IMR-90 (cell line): ENCODE measurements around the gene CAMTA2. TPM values are rescaled to one million over a fixed set of nuclear protein-coding genes. Genes with fewer than 3 reads are reported as not detected.

Experiments used
- ATAC-seq: fragments of 200-7000 bp; cut with Tn5 transposase; 2 replicates; pipeline ENCODE4 v1.9.1; 2020; ENCODE audit warnings: low read depth, mild to moderate bottlenecking, moderate library complexity
- BruUV-seq: library from RNA; stranded (reverse); fragments of 400-500 nt; replicated peaks from 2 replicates; lab custom pipeline; 2021; lab: Mats Ljungman, UMichigan
- CTCF ChIA-PET: fragments of 300-600 bp; formaldehyde crosslinking; extraction: SDS; loops from one replicate; lab custom pipeline; 2021; ENCODE audit warnings: antibody characterized with exemption; lab: Yijun Ruan, JAX
- POLR2A ChIA-PET: fragments of 300-600 bp; sonication (Branson Sonifier 250); formaldehyde crosslinking; loops from one replicate; lab custom pipeline; 2022; ENCODE audit warnings: antibody characterized with exemption; ENCODE audit not compliant: unreplicated experiment; lab: Charles Lee
- DNase-seq: peaks from one replicate; pipeline ENCODE4 v3.0.0; 2013
- H2AFZ ChIP-seq: replicated peaks from 2 replicates; pipeline ENCODE3; 2013; ENCODE audit warnings: low read length, mild to moderate bottlenecking; ENCODE audit not compliant: poor library complexity
- H2AK5ac ChIP-seq: 2 replicates; pipeline ENCODE4 v1.6.1; 2013; ENCODE audit warnings: low read depth, low read length, inconsistent platforms
- H2AK9ac ChIP-seq: replicated peaks from 2 replicates; pipeline ENCODE3; 2013; ENCODE audit warnings: mild to moderate bottlenecking, low read depth, low read length, moderate library complexity; ENCODE audit not compliant: poor library complexity
- H2BK120ac ChIP-seq: 2 replicates; pipeline ENCODE4 v1.6.1; 2013; ENCODE audit warnings: low read depth, low read length, inconsistent platforms
- H2BK15ac ChIP-seq: 3 replicates; pipeline ENCODE4 v1.6.1; 2013; ENCODE audit warnings: low read depth, low read length, inconsistent platforms
- H2BK20ac ChIP-seq: 2 replicates; pipeline ENCODE4 v1.6.1; 2013; ENCODE audit warnings: low read depth, mild to moderate bottlenecking, inconsistent platforms, low read length, moderate library complexity
- H2BK5ac ChIP-seq: 2 replicates; pipeline ENCODE4 v1.6.1; 2013; ENCODE audit warnings: mild to moderate bottlenecking, low read depth, low read length, inconsistent platforms; ENCODE audit not compliant: poor library complexity, severe bottlenecking
- H3K14ac ChIP-seq: replicated peaks from 2 replicates; pipeline ENCODE4 v1.6.1; 2013; ENCODE audit warnings: low read depth, low read length, inconsistent platforms
- H3K18ac ChIP-seq: 2 replicates; pipeline ENCODE4 v1.6.1; 2013; ENCODE audit warnings: low read depth, low read length, control low read depth
- H3K23ac ChIP-seq: 2 replicates; pipeline ENCODE4 v1.6.1; 2013; ENCODE audit warnings: low read depth, low read length, inconsistent platforms
- H3K27ac ChIP-seq: 2 replicates; pipeline ENCODE4 v1.5.1; 2013; ENCODE audit warnings: mild to moderate bottlenecking, control low read depth, low read length; ENCODE audit not compliant: insufficient read depth
- H3K27me3 ChIP-seq: 2 replicates; pipeline ENCODE4 v1.6.1; 2013; ENCODE audit warnings: low read length; ENCODE audit not compliant: control insufficient read depth, insufficient read depth
- H3K36me3 ChIP-seq: 2 replicates; pipeline ENCODE4 v1.6.1; 2013; ENCODE audit warnings: low read length, mixed read lengths; ENCODE audit not compliant: control insufficient read depth, insufficient read depth
- H3K4ac ChIP-seq: 2 replicates; pipeline ENCODE4 v1.6.1; 2013; ENCODE audit warnings: low read depth, low read length, inconsistent platforms
- H3K4me1 ChIP-seq: 2 replicates; pipeline ENCODE4 v1.6.1; 2013; ENCODE audit warnings: low read length, mixed read lengths; ENCODE audit not compliant: control insufficient read depth, insufficient read depth
- H3K4me2 ChIP-seq: 2 replicates; pipeline ENCODE4 v1.6.1; 2013; ENCODE audit warnings: low read depth, mild to moderate bottlenecking, control low read depth, low read length, moderate library complexity
- H3K4me3 ChIP-seq: 2 replicates; pipeline ENCODE4 v1.5.1; 2013; ENCODE audit warnings: low read depth, mild to moderate bottlenecking, control low read depth, low read length, moderate library complexity; ENCODE audit not compliant: insufficient read depth
- H3K56ac ChIP-seq: 2 replicates; pipeline ENCODE4 v1.6.1; 2013; ENCODE audit warnings: low read length, inconsistent platforms; ENCODE audit not compliant: insufficient read depth; ENCODE audit errors: extremely low read depth
- H3K79me1 ChIP-seq, 2 experiments: 2 replicates each; pipeline ENCODE4 v1.6.1; 2013; ENCODE audit warnings: low read length in 2 of 2, inconsistent platforms in 1 of 2, low read depth in 1 of 2
- H3K9ac ChIP-seq: 2 replicates; pipeline ENCODE4 v1.6.1; 2013; ENCODE audit warnings: low read depth, low read length, control low read depth
- H3K9me1 ChIP-seq: 2 replicates; pipeline ENCODE4 v1.6.1; 2013; ENCODE audit warnings: low read length, inconsistent platforms; ENCODE audit not compliant: insufficient read depth
- H3K9me3 ChIP-seq: 2 replicates; pipeline ENCODE4 v1.6.1; 2013; ENCODE audit warnings: low read length; ENCODE audit not compliant: control insufficient read depth, insufficient read depth
- H4K20me1 ChIP-seq: 2 replicates; pipeline ENCODE4 v1.6.1; 2013; ENCODE audit warnings: low read length, inconsistent platforms; ENCODE audit not compliant: insufficient read depth
- H4K5ac ChIP-seq: 2 replicates; pipeline ENCODE4 v1.6.1; 2013; ENCODE audit warnings: mild to moderate bottlenecking, low read depth, low read length, control low read depth
- H4K8ac ChIP-seq, 2 experiments: 2 replicates each; pipeline ENCODE4 v1.6.1; 2013; ENCODE audit warnings: low read depth in 2 of 2, low read length in 2 of 2, control low read depth in 1 of 2, inconsistent platforms in 1 of 2
- H4K91ac ChIP-seq: 2 replicates; pipeline ENCODE4 v1.6.1; 2013; ENCODE audit warnings: low read depth, low read length, inconsistent platforms; ENCODE audit not compliant: insufficient read depth
- BHLHE40 ChIP-seq: fragments of 150-350 bp; IDR thresholded peaks from 2 replicates; pipeline ENCODE4 v1.6.1; 2016; ENCODE audit warnings: mild to moderate bottlenecking, low read depth, low read length
- CEBPB ChIP-seq: IDR thresholded peaks from 2 replicates; pipeline ENCODE4 v1.6.1; 2012; ENCODE audit warnings: low read depth, low read length, improper control_type of control experiment
- CHD1 ChIP-seq: IDR thresholded peaks from 2 replicates; pipeline ENCODE4 v1.6.1; 2012; ENCODE audit warnings: low read depth, low read length, improper control_type of control experiment
- CTCF ChIP-seq: conservative IDR thresholded peaks from 2 replicates; pipeline ENCODE4 v1.5.1; 2012; ENCODE audit warnings: mild to moderate bottlenecking, low read depth, low read length, improper control_type of control experiment
- ELK1 ChIP-seq: fragments of 150-350 bp; IDR thresholded peaks from 2 replicates; pipeline ENCODE4 v1.6.1; 2016; ENCODE audit warnings: low read depth, mild to moderate bottlenecking, low read length, moderate library complexity, borderline replicate concordance
- FOS ChIP-seq: fragments of 150-350 bp; IDR thresholded peaks from 2 replicates; pipeline ENCODE4 v1.6.1; 2016; ENCODE audit warnings: low read depth, low read length
- MAFK ChIP-seq: IDR thresholded peaks from 2 replicates; pipeline ENCODE4 v1.6.1; 2012; ENCODE audit warnings: low read depth, low read length, improper control_type of control experiment
- MAZ ChIP-seq: IDR thresholded peaks from 2 replicates; pipeline ENCODE4 v1.6.1; 2012; ENCODE audit warnings: low read depth, mild to moderate bottlenecking, low read length, improper control_type of control experiment, moderate library complexity, borderline replicate concordance
- MXI1 ChIP-seq: IDR thresholded peaks from 2 replicates; pipeline ENCODE4 v1.6.1; 2012; ENCODE audit warnings: low read depth, mild to moderate bottlenecking, low read length, moderate library complexity, borderline replicate concordance
- NFE2L2 ChIP-seq: fragments of 150-350 bp; IDR thresholded peaks from 2 replicates; pipeline ENCODE4 v1.6.1; 2016; ENCODE audit warnings: low read depth, mild to moderate bottlenecking, low read length
- POLR2A ChIP-seq: IDR thresholded peaks from 2 replicates; pipeline ENCODE4 v1.6.1; 2012; ENCODE audit warnings: mild to moderate bottlenecking, low read depth, low read length
- RAD21 ChIP-seq: IDR thresholded peaks from 2 replicates; pipeline ENCODE4 v1.6.1; 2012; ENCODE audit warnings: low read length, improper control_type of control experiment
- RCOR1 ChIP-seq: IDR thresholded peaks from 2 replicates; pipeline ENCODE4 v1.6.1; 2012; ENCODE audit warnings: mild to moderate bottlenecking, low read length, improper control_type of control experiment; ENCODE audit not compliant: insufficient replicate concordance
- RFX5 ChIP-seq: IDR thresholded peaks from 2 replicates; pipeline ENCODE4 v1.8.0; 2012; ENCODE audit warnings: low read depth, mild to moderate bottlenecking, low read length, moderate library complexity
- SMC3 ChIP-seq: fragments of 150-350 bp; IDR thresholded peaks from 2 replicates; pipeline ENCODE4 v1.6.1; 2016; ENCODE audit warnings: low read depth, mild to moderate bottlenecking, antibody characterized with exemption, low read length, moderate library complexity
- WGBS, 2 experiments: methylation state at CpG; one replicate each; pipeline versions ENCODE4 v1.1.5 to v1.1.7; 2013; ENCODE audit warnings: missing lambda C conversion rate in 2 of 2; ENCODE audit not compliant: insufficient read length in 1 of 2; ENCODE audit errors: extremely low coverage in 2 of 2; 5-methylcytosine and 5-hydroxymethylcytosine counted together
- dilution Hi-C: fragments of 300-500 bp; cut with HindIII; formaldehyde crosslinking; loops from one replicate; pipeline ENCODE4 v1.14.3; 2018; ENCODE audit warnings: low sequenced_read_pairs; ENCODE audit not compliant: unreplicated experiment
- in situ Hi-C: fragments of 300-500 bp; cut with MboI; formaldehyde crosslinking; loops from 3 replicates; pipeline ENCODE4 v1.14.3; 2019; ENCODE audit warnings: low sequenced_read_pairs, inconsistent platforms, mixed read lengths
- intact Hi-C: fragments of 100-400 bp; cut with micrococcal nuclease; formaldehyde crosslinking; loops from 2 replicates; pipeline ENCODE4 v1.10.0; 2022
- polyA plus RNA-seq, 3 experiments: library from polyadenylated mRNA; depleted of rRNA; stranded (reverse); fragments of >200 nt; gene quantifications; 2 replicates each; pipeline ENCODE4 v1.2.3, GENCODE V29; 2012; ENCODE audit warnings: low replicate concordance in 1 of 3
- total RNA-seq: library from RNA; depleted of rRNA; stranded (reverse); fragments of >200 nt; gene quantifications from 2 replicates; pipeline ENCODE4 v1.2.3, GENCODE V29; 2012
- TF ChIP-seq, protein P1 (sequence below): fragments of 150-350 bp; IDR thresholded peaks from 2 replicates; pipeline ENCODE4 v1.6.1; 2017; ENCODE audit warnings: mild to moderate bottlenecking, antibody characterized with exemption, low read length, low read depth

The CAMTA2 gene
- total and polyA plus RNA-seq, 2 of the 4 experiments (the other 2 are of a cell fraction) = 1.4 to 54.7 TPM

DNA sequence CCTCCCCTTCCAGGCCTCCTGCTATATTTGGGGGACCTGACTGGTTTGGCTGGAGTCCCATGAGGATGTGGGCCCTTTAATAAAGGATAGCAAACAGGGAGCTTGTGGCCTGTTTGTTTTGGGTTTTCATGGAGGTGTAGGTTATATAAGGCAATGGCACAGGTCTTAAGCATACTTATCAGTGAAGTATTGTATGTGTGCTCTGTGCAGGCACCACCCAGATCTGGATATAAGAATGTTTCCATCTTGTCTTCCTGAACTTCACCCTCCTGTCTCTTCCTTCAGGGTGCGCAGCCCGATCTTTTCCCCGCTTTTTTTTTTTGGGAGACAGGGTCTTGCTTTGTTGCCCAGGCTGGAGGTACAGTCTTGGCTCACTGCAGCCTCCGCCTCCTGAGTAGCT lies 37.1 kb upstream of the CAMTA2 start:
- H3K23ac ChIP-seq = no peak overlapping the region
- peaks cover 4% of the 10 kb centered on the region for H3K9me1 ChIP-seq
- H3K27me3 ChIP-seq = no peaks in the 10 kb centered on the region
- no TSS peak for BruUV-seq
- H3K4ac ChIP-seq = no peak overlapping the region
- H4K20me1 ChIP-seq = peaks cover 9% of the 10 kb centered on the region; the same call in 1 of the 2 replicates
- H4K91ac ChIP-seq = no peak overlapping the region
- no peak overlapping the region for H4K8ac ChIP-seq
- no peak overlapping the region for H2BK5ac ChIP-seq
- in situ Hi-C loops = no loop called here
- no peak overlapping the region for H3K56ac ChIP-seq
- no peak overlapping the region for H2BK120ac ChIP-seq
- peaks cover 40% of the 10 kb centered on the region for H3K36me3 ChIP-seq
- no peak overlapping the region for H3K27ac ChIP-seq
- H2AK9ac ChIP-seq = no peak overlapping the region
- no peak overlapping the region for H3K4me3 ChIP-seq
- POLR2A ChIA-PET = no interaction called here
- no peak overlapping the region for H3K14ac ChIP-seq
- no CpG with 5 or more reads among the region's 4 CpGs for WGBS, 2 experiments
- H3K79me1 ChIP-seq = no peaks in the 10 kb centered on the region
- H2BK15ac ChIP-seq = no peak overlapping the region
- CTCF ChIA-PET = no interaction called here
- H3K9ac ChIP-seq = no peak overlapping the region
- H3K18ac ChIP-seq = no peak overlapping the region
- no peaks in the 10 kb centered on the region for H3K4me1 ChIP-seq
- no peak for ATAC-seq
- no peak for TF ChIP-seq RCOR1
- no peak for TF ChIP-seq FOS
- TF ChIP-seq POLR2A = no peak
- no peak for TF ChIP-seq RFX5
- TF ChIP-seq NFE2L2 = no peak
- TF ChIP-seq MAFK = no peak
- TF ChIP-seq ELK1 = no peak
- TF ChIP-seq BHLHE40 = no peak
- TF ChIP-seq, protein P1, sequence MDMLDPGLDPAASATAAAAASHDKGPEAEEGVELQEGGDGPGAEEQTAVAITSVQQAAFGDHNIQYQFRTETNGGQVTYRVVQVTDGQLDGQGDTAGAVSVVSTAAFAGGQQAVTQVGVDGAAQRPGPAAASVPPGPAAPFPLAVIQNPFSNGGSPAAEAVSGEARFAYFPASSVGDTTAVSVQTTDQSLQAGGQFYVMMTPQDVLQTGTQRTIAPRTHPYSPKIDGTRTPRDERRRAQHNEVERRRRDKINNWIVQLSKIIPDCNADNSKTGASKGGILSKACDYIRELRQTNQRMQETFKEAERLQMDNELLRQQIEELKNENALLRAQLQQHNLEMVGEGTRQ = no peak
- no peak for TF ChIP-seq MAZ
- TF ChIP-seq RAD21 = no peak
- TF ChIP-seq CHD1 = no peak
- no peak for TF ChIP-seq CEBPB
- TF ChIP-seq CTCF = no peak
- no peak for TF ChIP-seq SMC3
- no peak for TF ChIP-seq MXI1
- intact Hi-C loops = no loop called here
- H2AK5ac ChIP-seq = no peak overlapping the region
- DNase-seq = no peak
- no peak overlapping the region for H3K4me2 ChIP-seq
- dilution Hi-C loops = no loop called here
- H3K9me3 ChIP-seq = no peaks in the 10 kb centered on the region
- H2BK20ac ChIP-seq = no peak overlapping the region
- no peak overlapping the region for H2AFZ ChIP-seq
- no peak overlapping the region for H4K5ac ChIP-seq
